ENCODE results near the gene ZNF831.

- TF ChIP-seq POLR2A (IDR thresholded peaks at IDR 0.05; ENCODE audit: low read depth, low read length) (no peak), TAF1 (IDR thresholded peaks at IDR 0.05; ENCODE audit: borderline replicate concordance, low read depth, low read length) (no peak), POLR2AphosphoS5 (IDR thresholded peaks at IDR 0.05; ENCODE audit: low read depth, low read length) (no peak)
These were observed 6.1 kb upstream of the ZNF831 start for GRCh38 chr20:59157531-59157930.
